IMR-90 (cell line): ENCODE results near the gene RNPEP. TPM values are rescaled to one million over a fixed set of nuclear protein-coding genes. Genes with fewer than 3 reads are reported as not detected.

Experiments
- CEBPB ChIP-seq: IDR thresholded peaks from 2 replicates; pipeline ENCODE4 v1.6.1; 2012; ENCODE audit warnings: low read depth, low read length, improper control_type of control experiment
- CHD1 ChIP-seq: IDR thresholded peaks from 2 replicates; pipeline ENCODE4 v1.6.1; 2012; ENCODE audit warnings: low read depth, low read length, improper control_type of control experiment
- MXI1 ChIP-seq: IDR thresholded peaks from 2 replicates; pipeline ENCODE4 v1.6.1; 2012; ENCODE audit warnings: low read depth, mild to moderate bottlenecking, low read length, moderate library complexity, borderline replicate concordance
- RAD21 ChIP-seq: IDR thresholded peaks from 2 replicates; pipeline ENCODE4 v1.6.1; 2012; ENCODE audit warnings: low read length, improper control_type of control experiment
- RFX5 ChIP-seq: IDR thresholded peaks from 2 replicates; pipeline ENCODE4 v1.8.0; 2012; ENCODE audit warnings: low read depth, mild to moderate bottlenecking, low read length, moderate library complexity
- USF2 ChIP-seq: fragments of 150-350 bp; IDR thresholded peaks from 2 replicates; pipeline ENCODE4 v1.6.1; 2017; ENCODE audit warnings: mild to moderate bottlenecking, antibody characterized with exemption, low read length, low read depth
- polyA plus RNA-seq, 3 experiments: library from polyadenylated mRNA; depleted of rRNA; stranded (reverse); fragments of >200 nt; gene quantifications; 2 replicates each; pipeline ENCODE4 v1.2.3, GENCODE V29; 2012; ENCODE audit warnings: low replicate concordance in 1 of 3
- total RNA-seq: library from RNA; depleted of rRNA; stranded (reverse); fragments of >200 nt; gene quantifications from 2 replicates; pipeline ENCODE4 v1.2.3, GENCODE V29; 2012

The RNPEP gene
- total and polyA plus RNA-seq, 2 of the 4 experiments (the other 2 are of a cell fraction): 49.8 to 75.4 TPM

- no peak for TF ChIP-seq CEBPB
- no peak for TF ChIP-seq MXI1
- no peak for TF ChIP-seq USF2
- TF ChIP-seq RAD21: no peak
- no peak for TF ChIP-seq RFX5
- TF ChIP-seq CHD1: no peak
Measured at GRCh38 chr1:202016022-202016810, 33.8 kb downstream of the RNPEP start (continued).
